ENCODE results near the gene PTBP1. TPM values are rescaled to one million over a fixed set of nuclear protein-coding genes. Genes with fewer than 3 reads are reported as not detected.

PTBP1 gene
- polyA plus RNA-seq, 3 donors: 62.4 to 117 (median 81.6) TPM

DNA sequence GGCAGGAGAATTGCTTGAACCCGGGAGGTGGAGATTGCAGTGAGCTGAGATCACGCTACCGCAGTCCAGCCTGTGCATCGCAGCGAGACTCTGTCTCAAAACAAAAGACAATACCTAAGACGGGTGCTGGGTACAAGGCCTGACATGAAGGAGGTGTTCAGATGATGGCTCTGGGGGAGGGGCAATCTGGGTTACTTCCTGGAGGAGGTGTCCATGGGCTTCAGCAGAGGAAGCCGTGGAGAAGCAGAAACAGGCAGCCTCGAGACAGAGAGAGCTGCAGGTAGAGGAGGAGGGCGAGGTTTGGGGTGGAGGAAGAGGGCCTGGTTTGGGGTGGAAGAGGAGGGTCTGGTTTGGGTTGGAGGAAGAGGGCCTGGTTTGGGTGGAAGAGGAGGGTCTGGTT lies 42.7 kb upstream of the PTBP1 start:
- H4K20me1 ChIP-seq (ENCODE audit: insufficient read depth, low read length): no peaks in the 10 kb centered on the region
- H3K27ac ChIP-seq (ENCODE audit: low read depth in 1 of 2, low read length in 2 of 2): no peak overlapping the region
- H2AFZ ChIP-seq (ENCODE audit: insufficient read depth, low read depth, low read length, poor library complexity, severe bottlenecking): no peak overlapping the region
- peaks cover 15 to 32% of the 10 kb centered on the region in 2 donors for H3K9me3 ChIP-seq (replicated peaks in 1 of 2; ENCODE audit: control insufficient read depth in 1 of 2, insufficient read depth in 1 of 2, low read length in 2 of 2)
- Mint-ChIP-seq H3K9me3 (peaks cover 22 to 35% (median 28%) of the 10 kb centered on the region in 7 donors), H3K36me3 (peaks cover 0 to 4% of the 10 kb centered on the region in 2 donors), H3K4me1 (peaks cover 20% of the 10 kb centered on the region), H3K27me3 (ENCODE audit: low read depth in 3 of 3) (peaks cover 2 to 15% (median 4%) of the 10 kb centered on the region in 3 donors), H3K4me3 (no peak overlapping the region), H3K27ac (peak overlapping the region in 2 of 7 donors; percentile 18 to 67)
- intact Hi-C loops (cut with micrococcal nuclease): no loop called here
- H3K4me3 ChIP-seq (replicated peaks in 1 of 3; ENCODE audit: low read depth in 2 of 3, low read length in 3 of 3): no peak overlapping the region
- whole genome bisulfite sequencing (ENCODE audit: insufficient coverage): 92% methylated on average over 5 of the region's 9 CpGs
- no peaks in the 10 kb centered on the region for H3K36me3 ChIP-seq (replicated peaks in 1 of 2; ENCODE audit: control insufficient read depth in 1 of 2, insufficient read depth in 2 of 2, low read length in 2 of 2)
- no peaks in the 10 kb centered on the region for H3K79me2 ChIP-seq (ENCODE audit: insufficient read depth, low read length)
- TF ChIP-seq, protein P1, sequence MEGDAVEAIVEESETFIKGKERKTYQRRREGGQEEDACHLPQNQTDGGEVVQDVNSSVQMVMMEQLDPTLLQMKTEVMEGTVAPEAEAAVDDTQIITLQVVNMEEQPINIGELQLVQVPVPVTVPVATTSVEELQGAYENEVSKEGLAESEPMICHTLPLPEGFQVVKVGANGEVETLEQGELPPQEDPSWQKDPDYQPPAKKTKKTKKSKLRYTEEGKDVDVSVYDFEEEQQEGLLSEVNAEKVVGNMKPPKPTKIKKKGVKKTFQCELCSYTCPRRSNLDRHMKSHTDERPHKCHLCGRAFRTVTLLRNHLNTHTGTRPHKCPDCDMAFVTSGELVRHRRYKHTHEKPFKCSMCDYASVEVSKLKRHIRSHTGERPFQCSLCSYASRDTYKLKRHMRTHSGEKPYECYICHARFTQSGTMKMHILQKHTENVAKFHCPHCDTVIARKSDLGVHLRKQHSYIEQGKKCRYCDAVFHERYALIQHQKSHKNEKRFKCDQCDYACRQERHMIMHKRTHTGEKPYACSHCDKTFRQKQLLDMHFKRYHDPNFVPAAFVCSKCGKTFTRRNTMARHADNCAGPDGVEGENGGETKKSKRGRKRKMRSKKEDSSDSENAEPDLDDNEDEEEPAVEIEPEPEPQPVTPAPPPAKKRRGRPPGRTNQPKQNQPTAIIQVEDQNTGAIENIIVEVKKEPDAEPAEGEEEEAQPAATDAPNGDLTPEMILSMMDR (IDR thresholded peaks at IDR 0.05): no peak
- H3K4me1 ChIP-seq (ENCODE audit: control insufficient read depth in 1 of 2, insufficient read depth in 2 of 2, low read length in 2 of 2): peaks cover 15 to 17% of the 10 kb centered on the region in 2 donors
- no peak overlapping the region for H3K4me2 ChIP-seq (replicated peaks; ENCODE audit: extremely low read depth, low read length, poor library complexity, severe bottlenecking)
- no peak overlapping the region for H3K9ac ChIP-seq (ENCODE audit: insufficient read depth, low read length, poor library complexity, severe bottlenecking)
- no peak for DNase-seq
- no peaks in the 10 kb centered on the region for H3K27me3 ChIP-seq (ENCODE audit: control insufficient read depth in 2 of 2, insufficient read depth in 2 of 2, low read length in 2 of 2)

DNA sequence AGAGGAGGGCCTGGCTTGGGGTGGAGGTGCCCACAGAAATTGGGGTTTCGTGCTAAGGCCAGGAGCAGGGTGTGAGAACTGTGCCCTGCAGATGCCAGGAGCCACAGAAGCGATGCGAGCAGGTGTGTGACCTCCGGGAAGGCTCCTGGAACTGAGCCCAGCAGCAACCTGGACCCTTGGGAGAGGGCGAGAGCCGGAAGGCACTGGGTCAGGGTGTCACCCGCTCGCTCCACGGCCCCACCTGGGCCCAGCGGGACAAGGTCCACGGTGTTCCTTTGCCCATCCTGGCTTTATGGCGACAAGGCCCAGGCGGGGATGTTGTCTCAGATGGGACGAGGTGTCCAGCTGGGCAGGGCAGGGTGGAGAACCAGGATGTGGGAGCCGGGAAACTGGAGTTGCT lies 42.2 kb upstream of the PTBP1 start:
- intact Hi-C loops (cut with micrococcal nuclease): no loop called here
- no peak overlapping the region for H3K27ac ChIP-seq (ENCODE audit: low read depth in 1 of 2, low read length in 2 of 2)
- DNase-seq: no peak
- WGBS (ENCODE audit: insufficient coverage): 96% methylated on average over 15 of the region's 15 CpGs
- H3K9me3 ChIP-seq (replicated peaks in 1 of 2; ENCODE audit: control insufficient read depth in 1 of 2, insufficient read depth in 1 of 2, low read length in 2 of 2): peaks cover 15 to 36% of the 10 kb centered on the region in 2 donors
- H3K4me2 ChIP-seq (replicated peaks; ENCODE audit: extremely low read depth, low read length, poor library complexity, severe bottlenecking): no peak overlapping the region
- peaks cover 15 to 17% of the 10 kb centered on the region in 2 donors for H3K4me1 ChIP-seq (ENCODE audit: control insufficient read depth in 1 of 2, insufficient read depth in 2 of 2, low read length in 2 of 2)
- no peaks in the 10 kb centered on the region for H3K36me3 ChIP-seq (replicated peaks in 1 of 2; ENCODE audit: control insufficient read depth in 1 of 2, insufficient read depth in 2 of 2, low read length in 2 of 2)
- H2AFZ ChIP-seq (ENCODE audit: insufficient read depth, low read depth, low read length, poor library complexity, severe bottlenecking): no peak overlapping the region
- no peaks in the 10 kb centered on the region for H4K20me1 ChIP-seq (ENCODE audit: insufficient read depth, low read length)
- H3K9ac ChIP-seq (ENCODE audit: insufficient read depth, low read length, poor library complexity, severe bottlenecking): no peak overlapping the region
- TF ChIP-seq, protein P1 (IDR thresholded peaks at IDR 0.05): no peak
- no peak overlapping the region for H3K4me3 ChIP-seq (replicated peaks in 1 of 3; ENCODE audit: low read depth in 2 of 3, low read length in 3 of 3)
- peaks cover 20% of the 10 kb centered on the region for H3K4me1 Mint-ChIP-seq
- H3K79me2 ChIP-seq (ENCODE audit: insufficient read depth, low read length): no peaks in the 10 kb centered on the region
- H3K36me3 Mint-ChIP-seq: peaks cover 0 to 4% of the 10 kb centered on the region in 2 donors
- peaks cover 25 to 39% (median 30%) of the 10 kb centered on the region in 7 donors for H3K9me3 Mint-ChIP-seq
- H3K27me3 ChIP-seq (ENCODE audit: control insufficient read depth in 2 of 2, insufficient read depth in 2 of 2, low read length in 2 of 2): no peaks in the 10 kb centered on the region
- H3K4me3 Mint-ChIP-seq: no peak overlapping the region
- H3K27me3 Mint-ChIP-seq (ENCODE audit: low read depth in 3 of 3): peaks cover 2 to 20% (median 4%) of the 10 kb centered on the region in 3 donors
- H3K27ac Mint-ChIP-seq: peak overlapping the region in 1 of 7 donors; percentile 41
